Right lobe of liver (tissue), 6 donors: ENCODE measurements around the gene FLT1. TPM values are rescaled to one million over a fixed set of nuclear protein-coding genes. Genes with fewer than 3 reads are reported as not detected.

ENCODE experiments used
- ATAC-seq, 4 donors: fragments of 200-7000 bp; cut with Tn5 transposase; one replicate each; pipeline ENCODE4 v1.9.1; 2020; ENCODE audit warnings: mild to moderate bottlenecking in 4 of 4, moderate library complexity in 4 of 4
- DNase-seq, 3 donors: peaks; one replicate each; pipeline ENCODE4 v3.0.0-alpha.2; 2020
- H3K27ac ChIP-seq, 3 donors: fragments of 200-600 bp; one replicate each; pipeline ENCODE4 v1.8.0; 2022
- H3K27me3 ChIP-seq, 2 donors: fragments of 200-600 bp; one replicate each; pipeline ENCODE4 v1.8.0; 2022
- H3K36me3 ChIP-seq, 4 donors: fragments of 200-600 bp; sonication (generic) in 1 of 4; one replicate each; pipeline versions ENCODE4 v1.5.1 to v1.8.0; 2017 to 2022; ENCODE audit warnings: control low read depth in 1 of 4
- H3K4me1 ChIP-seq, 4 donors: fragments of 200-600 bp; sonication (generic) in 1 of 4; one replicate each; pipeline versions ENCODE4 v1.5.1 to v1.8.0; 2017 to 2022; ENCODE audit warnings: control low read depth in 1 of 4
- H3K4me3 ChIP-seq, 3 donors: fragments of 200-600 bp; one replicate each; pipeline ENCODE4 v1.8.0; 2022
- H3K9me3 ChIP-seq, 4 donors: fragments of 200-600 bp; sonication (generic) in 1 of 4; one replicate each; pipeline versions ENCODE4 v1.5.1 to v1.8.0; 2017 to 2022; ENCODE audit warnings: control low read depth in 1 of 4
- POLR2A ChIP-seq: fragments of 450-650 bp; IDR thresholded peaks from one replicate; pipeline ENCODE4 v1.6.1; 2017; ENCODE audit warnings: antibody characterized with exemption, mild to moderate bottlenecking
- WGBS: methylation state at CpG from one replicate; pipeline ENCODE4 v1.1.6; 2018; ENCODE audit warnings: low coverage, low lambda C conversion rate; ENCODE audit not compliant: insufficient coverage; ENCODE audit errors: missing lambda C conversion rate; 5-methylcytosine and 5-hydroxymethylcytosine counted together
- intact Hi-C, 2 donors: fragments of 100-400 bp; cut with DNase I; formaldehyde crosslinking; loops; one replicate each; pipeline versions ENCODE4 v1.11.2 to v1.14.1; 2022
- total RNA-seq, 6 experiments: library from RNA; depleted of rRNA in 2 of 6; stranded (reverse); fragments of >200 nt in 2 of 6; fragmentation: NEBNext Ultra II Directional in 3 of 6; extraction: Animal tissue kit (Norgen Biotek cat#: 25700) in 3 of 6; gene quantifications; one replicate each; pipeline versions ENCODE4 v1.1.0 to v1.2.4, GENCODE V29; 2016 to 2023
- TF ChIP-seq, protein P1 (sequence below), 4 donors: fragments of 200-600 bp in 3 of 4; fragments of 450-650 bp in 1 of 4; IDR thresholded peaks; one replicate each; pipeline versions ENCODE4 v1.5.1 to v1.8.0; 2016 to 2022; ENCODE audit warnings: antibody characterized with exemption in 4 of 4, mild to moderate bottlenecking in 2 of 4
- donor health status: DM: no; HTN: yes; CAD: no.
- donor health status: DM: no; HTN: no; CAD: no.
- donor health status: DM: no; HTN: no; CAD: no.
- donor health status: DM: no; HTN: yes; CAD: no.
- donor health status: DM: no; HTN: yes; CAD: no.

Gene FLT1
- total RNA-seq, 6 experiments from 2014 or later = 10.6 to 66.4 (median 20.5) TPM

DNA sequence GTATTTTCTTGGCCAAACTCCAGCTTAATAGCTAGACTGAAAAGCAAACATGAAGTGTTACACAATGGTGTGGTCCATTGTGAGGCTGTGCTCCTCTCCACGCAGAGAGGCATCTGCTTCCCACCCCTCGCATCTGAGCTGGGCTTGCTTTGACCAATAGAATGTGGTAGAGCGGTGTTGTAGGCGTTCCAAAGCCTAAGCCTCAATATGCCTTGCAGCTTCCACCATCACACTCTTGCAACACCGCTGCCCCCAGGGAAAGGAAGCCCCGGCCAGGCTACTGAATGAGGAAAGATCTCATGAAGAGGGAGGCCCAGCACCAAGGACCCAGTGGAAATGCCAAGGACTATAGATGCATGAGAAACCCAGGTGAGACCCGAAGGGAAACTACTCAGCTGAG is 9.4 kb downstream of the FLT1 start:
- DNase-seq = no peak
- no peaks in the 10 kb centered on the region for H3K4me1 ChIP-seq
- no peak overlapping the region for H3K4me3 ChIP-seq
- no peak for ATAC-seq
- TF ChIP-seq, protein P1, sequence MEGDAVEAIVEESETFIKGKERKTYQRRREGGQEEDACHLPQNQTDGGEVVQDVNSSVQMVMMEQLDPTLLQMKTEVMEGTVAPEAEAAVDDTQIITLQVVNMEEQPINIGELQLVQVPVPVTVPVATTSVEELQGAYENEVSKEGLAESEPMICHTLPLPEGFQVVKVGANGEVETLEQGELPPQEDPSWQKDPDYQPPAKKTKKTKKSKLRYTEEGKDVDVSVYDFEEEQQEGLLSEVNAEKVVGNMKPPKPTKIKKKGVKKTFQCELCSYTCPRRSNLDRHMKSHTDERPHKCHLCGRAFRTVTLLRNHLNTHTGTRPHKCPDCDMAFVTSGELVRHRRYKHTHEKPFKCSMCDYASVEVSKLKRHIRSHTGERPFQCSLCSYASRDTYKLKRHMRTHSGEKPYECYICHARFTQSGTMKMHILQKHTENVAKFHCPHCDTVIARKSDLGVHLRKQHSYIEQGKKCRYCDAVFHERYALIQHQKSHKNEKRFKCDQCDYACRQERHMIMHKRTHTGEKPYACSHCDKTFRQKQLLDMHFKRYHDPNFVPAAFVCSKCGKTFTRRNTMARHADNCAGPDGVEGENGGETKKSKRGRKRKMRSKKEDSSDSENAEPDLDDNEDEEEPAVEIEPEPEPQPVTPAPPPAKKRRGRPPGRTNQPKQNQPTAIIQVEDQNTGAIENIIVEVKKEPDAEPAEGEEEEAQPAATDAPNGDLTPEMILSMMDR (IDR thresholded peaks at IDR 0.05) = no peak
- TF ChIP-seq POLR2A = no peak
- no peaks in the 10 kb centered on the region for H3K36me3 ChIP-seq
- 85% methylated on average over 5 of the region's 7 CpGs for WGBS
- H3K9me3 ChIP-seq = no peaks in the 10 kb centered on the region
- intact Hi-C loops = no loop called here
- no peak overlapping the region for H3K27ac ChIP-seq
- peaks cover 0 to 5% of the 10 kb centered on the region in 2 donors for H3K27me3 ChIP-seq

DNA sequence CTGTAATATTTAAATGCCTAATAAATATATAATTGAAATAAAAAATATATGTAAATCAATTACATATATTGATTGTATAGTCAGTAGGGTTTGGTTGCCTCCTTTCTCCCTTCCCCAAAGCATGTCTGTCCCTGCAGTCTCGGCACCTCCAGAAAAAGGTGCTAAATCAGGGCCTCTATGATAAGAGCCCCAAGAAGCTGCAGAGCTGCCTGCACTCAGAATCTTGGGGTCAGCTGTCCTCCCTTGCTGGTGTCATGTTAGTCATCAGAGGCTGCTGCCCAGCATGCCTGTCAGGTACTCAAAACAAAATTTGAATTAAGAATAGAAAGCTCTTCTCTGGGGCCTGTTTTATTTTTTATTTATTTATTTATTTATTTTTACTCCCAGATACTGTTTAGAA is 9.8 kb downstream of the FLT1 start:
- H3K4me3 ChIP-seq = no peak overlapping the region

DNA sequence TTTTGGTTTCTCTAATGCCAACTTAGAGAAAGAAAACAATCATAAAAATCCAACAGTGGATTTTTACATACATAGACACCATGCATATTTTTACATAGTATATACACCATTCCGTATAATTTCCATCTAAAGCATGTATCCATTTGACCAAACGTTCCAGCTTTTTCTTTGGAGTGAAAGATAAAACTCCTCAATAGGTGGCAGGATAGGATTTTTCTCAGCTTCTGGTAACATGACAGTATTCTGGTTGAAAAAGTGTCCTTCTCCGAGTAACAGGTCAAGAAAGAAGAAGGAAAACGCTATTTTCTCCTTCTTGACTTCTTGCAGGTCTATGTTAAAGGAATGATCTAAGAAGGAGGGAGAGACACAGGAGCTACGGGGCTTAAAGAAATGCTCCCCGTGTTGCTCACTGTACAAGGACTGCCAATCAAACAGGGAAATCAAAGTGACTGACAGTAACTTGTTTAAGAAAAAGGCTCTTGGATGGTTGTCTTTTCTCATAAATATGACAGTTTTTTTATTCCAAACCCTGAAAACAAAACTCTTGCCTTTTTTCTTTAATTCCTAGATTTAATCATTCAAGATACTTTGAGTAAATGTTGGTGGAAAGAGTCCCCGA is 11.5 kb downstream of the FLT1 start:
- DNase-seq (no peak), ATAC-seq (no peak)
- intact Hi-C loops = no loop called here
- H3K9me3 ChIP-seq = no peaks in the 10 kb centered on the region
- no peaks in the 10 kb centered on the region for H3K36me3 ChIP-seq
- no peak overlapping the region for H3K27ac ChIP-seq
- no peaks in the 10 kb centered on the region for H3K4me1 ChIP-seq
- no peak overlapping the region for H3K4me3 ChIP-seq
- WGBS = 53% methylated on average over 7 of the region's 7 CpGs
- H3K27me3 ChIP-seq = no peaks in the 10 kb centered on the region
- TF ChIP-seq, protein P1 (IDR thresholded peaks at IDR 0.05) = no peak
- TF ChIP-seq POLR2A = no peak

More for the DNA sequence above, 9.8 kb downstream of the FLT1 start:
- WGBS = 17% methylated on average over 1 of the region's 1 CpG
- H3K27ac ChIP-seq = no peak overlapping the region
- no peaks in the 10 kb centered on the region for H3K9me3 ChIP-seq
- no peak for DNase-seq
- H3K36me3 ChIP-seq = no peaks in the 10 kb centered on the region
- no peaks in the 10 kb centered on the region for H3K4me1 ChIP-seq
- H3K27me3 ChIP-seq = peaks cover 0 to 5% of the 10 kb centered on the region in 2 donors
- TF ChIP-seq POLR2A = no peak
- TF ChIP-seq, protein P1 (IDR thresholded peaks at IDR 0.05) = no peak
- no peak for ATAC-seq
- intact Hi-C loops = no loop called here

DNA sequence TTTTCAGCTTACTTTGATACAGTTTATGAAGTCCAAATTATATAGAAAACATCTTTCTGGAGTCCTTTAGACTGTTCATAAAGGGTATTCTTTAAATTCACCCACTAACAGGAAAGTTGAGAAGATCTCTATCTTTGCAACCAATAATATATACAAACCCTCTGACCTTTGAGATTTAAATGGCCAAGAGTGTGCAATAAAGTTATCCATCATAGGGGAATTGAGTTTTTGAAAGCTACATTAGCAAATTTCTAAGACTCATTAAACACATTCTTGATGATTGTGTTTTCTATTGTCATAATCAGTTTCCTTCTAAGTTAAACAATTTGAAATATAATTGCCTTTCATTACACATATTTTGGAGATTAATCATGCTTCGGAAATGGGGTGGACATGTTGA is 15.9 kb downstream of the FLT1 start:
- intact Hi-C loops = no loop called here
- no peak for ATAC-seq

More for the DNA sequence above, 15.9 kb downstream of the FLT1 start:
- H3K27ac ChIP-seq = no peak overlapping the region
- WGBS = 33% methylated on average over 1 of the region's 1 CpG
- no peaks in the 10 kb centered on the region for H3K9me3 ChIP-seq
- DNase-seq = no peak
- no peaks in the 10 kb centered on the region for H3K36me3 ChIP-seq
- no peak overlapping the region for H3K4me3 ChIP-seq
- H3K4me1 ChIP-seq = no peaks in the 10 kb centered on the region
- no peaks in the 10 kb centered on the region for H3K27me3 ChIP-seq
- TF ChIP-seq POLR2A = no peak
- TF ChIP-seq, protein P1 (IDR thresholded peaks at IDR 0.05) = no peak
